PC-9 (cell line): ENCODE data around the gene SLCO4A1. TPM values are rescaled to one million over a fixed set of nuclear protein-coding genes. Genes with fewer than 3 reads are reported as not detected.
"Not testable (repeated sequence)": the region's sequence is repeated elsewhere in the genome, so short reads cannot be mapped to it uniquely, and the experiment has no call there.

ENCODE experiments used
- BruUV-seq: library from RNA; stranded (reverse); fragments of 400-500 nt; replicated peaks from 2 replicates; lab custom pipeline; 2021; lab: Mats Ljungman, UMichigan
- CTCF ChIA-PET: fragments of 300-600 bp; sonication (Branson Sonifier 250); formaldehyde crosslinking; loops from one replicate; lab custom pipeline; 2022; ENCODE audit warnings: antibody characterized with exemption; lab: Charles Lee
- POLR2A ChIA-PET: fragments of 300-600 bp; sonication (Branson Sonifier 250); formaldehyde crosslinking; loops from one replicate; lab custom pipeline; 2022; ENCODE audit warnings: antibody characterized with exemption; ENCODE audit not compliant: unreplicated experiment; lab: Charles Lee
- DNase-seq, 2 experiments: peaks; one replicate each; pipeline versions ENCODE4 v3.0.0 to v3.0.0-alpha.2; 2015 to 2022; ENCODE audit warnings: mixed read lengths in 1 of 2
- H2AFZ ChIP-seq: fragments of 200-600 bp; sonication (generic); 2 replicates; pipeline ENCODE4 v1.8.1; 2017; ENCODE audit warnings: antibody characterized with exemption
- H3F3A ChIP-seq: fragments of 200-600 bp; sonication (generic); 2 replicates; pipeline ENCODE4 v1.8.1; 2017; ENCODE audit warnings: antibody characterized with exemption, mild to moderate bottlenecking, low read depth; ENCODE audit not compliant: insufficient read depth
- H3K27ac ChIP-seq: fragments of 200-600 bp; sonication (generic); 2 replicates; pipeline ENCODE4 v1.6.1; 2016; ENCODE audit warnings: mixed run types
- H3K27me3 ChIP-seq: fragments of 200-600 bp; sonication (generic); 2 replicates; pipeline ENCODE4 v1.6.1; 2016; ENCODE audit warnings: low read depth, mixed run types; ENCODE audit not compliant: insufficient read depth
- H3K36me3 ChIP-seq: fragments of 200-600 bp; sonication (generic); 2 replicates; pipeline ENCODE4 v1.6.1; 2016; ENCODE audit warnings: low read depth, mixed run types
- H3K4me1 ChIP-seq: fragments of 200-600 bp; sonication (generic); replicated peaks from 2 replicates; pipeline ENCODE4 v1.6.1; 2016; ENCODE audit warnings: mixed run types; ENCODE audit not compliant: insufficient read depth
- H3K4me2 ChIP-seq: fragments of 200-600 bp; sonication (generic); 2 replicates; pipeline ENCODE4 v1.6.1; 2017; ENCODE audit warnings: mixed run types
- H3K4me3 ChIP-seq: fragments of 200-600 bp; sonication (generic); 2 replicates; pipeline ENCODE4 v1.6.1; 2016; ENCODE audit warnings: mixed run types
- H3K79me2 ChIP-seq: fragments of 200-600 bp; sonication (generic); 2 replicates; pipeline ENCODE4 v1.6.1; 2017; ENCODE audit warnings: low read depth, mixed run types
- H3K9me2 ChIP-seq: fragments of 200-600 bp; sonication (generic); 2 replicates; pipeline ENCODE4 v1.8.1; 2017; ENCODE audit warnings: mild to moderate bottlenecking; ENCODE audit not compliant: insufficient read depth
- H3K9me3 ChIP-seq: fragments of 200-600 bp; sonication (generic); 2 replicates; pipeline ENCODE4 v1.8.1; 2016; ENCODE audit warnings: low read depth; ENCODE audit not compliant: insufficient read depth
- H4K20me1 ChIP-seq: fragments of 200-600 bp; sonication (generic); 2 replicates; pipeline ENCODE4 v1.8.1; 2017; ENCODE audit not compliant: insufficient read depth
- CTCF ChIP-seq: fragments of 200-600 bp; sonication (generic); conservative IDR thresholded peaks from 2 replicates; pipeline ENCODE4 v1.6.1; 2017; ENCODE audit warnings: mixed run types, antibody characterized with exemption, mild to moderate bottlenecking, moderate library complexity
- EZH2 ChIP-seq: fragments of 200-600 bp; sonication (generic); IDR thresholded peaks from 2 replicates; pipeline ENCODE4 v1.8.0; 2017; ENCODE audit warnings: antibody characterized with exemption, low read depth
- intact Hi-C: fragments of 100-400 bp; cut with micrococcal nuclease; formaldehyde crosslinking; loops from one replicate; pipeline ENCODE4 v1.10.0; 2022; ENCODE audit not compliant: unreplicated experiment
- total RNA-seq: library from RNA; stranded (reverse); gene quantifications from 2 replicates; pipeline ENCODE4 v1.2.3, GENCODE V29; 2021

SLCO4A1 gene
- total RNA-seq, 1 experiment from 2014 or later, result 19.3 TPM

GRCh38 chr20:62624719-62625453, 17.4 kb upstream of the SLCO4A1 start:
- H3K79me2 ChIP-seq, result peaks cover 27% of the 10 kb centered on the region
- no peaks in the 10 kb centered on the region for H3K9me3 ChIP-seq
- no peak for DNase-seq
- no peak overlapping the region for H3K4me3 ChIP-seq
- POLR2A ChIA-PET, result no interaction called here
- intact Hi-C loops, result loop anchor here (5.0 kb wide), 6 partner anchors 182 to 323 kb away; partner anchors contain the start of genes ADRM1, CABLES2, DIDO1 and RBBP8NL
- no peaks in the 10 kb centered on the region for H3K27me3 ChIP-seq
- no peaks in the 10 kb centered on the region for H3K36me3 ChIP-seq
- no TSS peak for BruUV-seq
- peak overlapping the region; percentile 89 for H3K4me2 ChIP-seq
- H3K27ac ChIP-seq, result peak overlapping the region; percentile 99
- CTCF ChIA-PET, result interaction anchor here (0.6 to 1.6 kb wide), 2 partner anchors 19 to 48 kb away, joined by 4 to 5 read pairs; no protein-coding TSS in a partner anchor
- H4K20me1 ChIP-seq, result no peaks in the 10 kb centered on the region
- TF ChIP-seq CTCF (no peak), EZH2 (no peak)
- H2AFZ ChIP-seq, result no peak overlapping the region
- peaks cover 80% of the 10 kb centered on the region for H3K4me1 ChIP-seq
- H3K9me2 ChIP-seq, result no peaks in the 10 kb centered on the region
- H3F3A ChIP-seq, result peaks cover 61% of the 10 kb centered on the region

GRCh38 chr20:62625516-62625915, 16.8 kb upstream of the SLCO4A1 start:
- ChIA-PET CTCF (no interaction called here), POLR2A (no interaction called here)
- Histone ChIP-seq H2AFZ (no peak overlapping the region), H4K20me1 (no peaks in the 10 kb centered on the region), H3K36me3 (no peaks in the 10 kb centered on the region), H3K4me1 (peaks cover 80% of the 10 kb centered on the region), H3K27ac (no peak overlapping the region; the same call in 1 of the 2 replicates), H3F3A (peaks cover 61% of the 10 kb centered on the region), H3K79me2 (peaks cover 20% of the 10 kb centered on the region), H3K4me3 (no peak overlapping the region), H3K27me3 (no peaks in the 10 kb centered on the region), H3K9me2 (no peaks in the 10 kb centered on the region), H3K4me2 (no peak overlapping the region), H3K9me3 (no peaks in the 10 kb centered on the region)
- no TSS peak for BruUV-seq
- TF ChIP-seq CTCF (no peak), EZH2 (no peak)
- DNase-seq, result no peak
- intact Hi-C loops, result no loop called here

- Histone ChIP-seq H3K79me2 (peaks cover 18% of the 10 kb centered on the region), H3K27ac (no peak overlapping the region), H3K36me3 (no peaks in the 10 kb centered on the region), H3F3A (peaks cover 60% of the 10 kb centered on the region), H3K4me2 (no peak overlapping the region), H3K9me2 (no peaks in the 10 kb centered on the region), H2AFZ (no peak overlapping the region), H4K20me1 (no peaks in the 10 kb centered on the region), H3K9me3 (no peaks in the 10 kb centered on the region), H3K4me1 (peaks cover 83% of the 10 kb centered on the region), H3K27me3 (no peaks in the 10 kb centered on the region), H3K4me3 (no peak overlapping the region)
- intact Hi-C loops, result no loop called here
- TF ChIP-seq EZH2 (no peak), CTCF (no peak)
- POLR2A ChIA-PET, result no interaction called here
- no TSS peak for BruUV-seq
- CTCF ChIA-PET, result no interaction called here
- DNase-seq, result no peak
These were observed 16.3 kb upstream of the SLCO4A1 start for GRCh38 chr20:62625921-62626547.

GRCh38 chr20:62627425-62627824, 14.9 kb upstream of the SLCO4A1 start:
- CTCF ChIA-PET, H3K9me2 ChIP-seq, intact Hi-C loops, H4K20me1 ChIP-seq, H3K4me3 ChIP-seq, H2AFZ ChIP-seq, H3K79me2 ChIP-seq, H3K27me3 ChIP-seq, POLR2A ChIA-PET, H3K9me3 ChIP-seq, H3K36me3 ChIP-seq, DNase-seq, BruUV-seq: not testable (repeated sequence)
- peaks cover 53% of the 10 kb centered on the region for H3F3A ChIP-seq
- peak overlapping the region; percentile 96 for H3K27ac ChIP-seq
- peak overlapping the region; percentile 80 for H3K4me2 ChIP-seq
- H3K4me1 ChIP-seq, result peaks cover 85% of the 10 kb centered on the region
